G401 (cell line): ENCODE results near the gene FTCD. TPM values are rescaled to one million over a fixed set of nuclear protein-coding genes. Genes with fewer than 3 reads are reported as not detected.

ENCODE experiments used
- DNase-seq: peaks from one replicate; pipeline ENCODE4 v3.0.0-alpha.2; 2015; ENCODE audit warnings: low spot score
- in situ Hi-C: cut with HindIII; loops from 2 replicates; pipeline ENCODE4 v1.10.0; 2016; ENCODE audit warnings: low sequenced_read_pairs, mixed read lengths
- total RNA-seq: library from RNA; depleted of rRNA; stranded (reverse); fragments of >200 nt; shearing (Covaris generic); gene quantifications from 2 replicates; pipeline ENCODE4 v1.2.3, GENCODE V29; 2014

Gene FTCD
- total RNA-seq, 1 experiment from 2014 or later = 1.1 TPM

- no peak for DNase-seq
- in situ Hi-C loops = no loop called here
These were observed 55.4 kb downstream of the FTCD start for GRCh38 chr21:46100020-46100419.

GRCh38 chr21:46099476-46099875 is 55.9 kb downstream of the FTCD start:
- in situ Hi-C loops = no loop called here
- DNase-seq = no peak

- no peak for DNase-seq
- in situ Hi-C loops = no loop called here
These were observed 56.9 kb downstream of the FTCD start for GRCh38 chr21:46098303-46099141.

GRCh38 chr21:46097336-46098293 is 57.8 kb downstream of the FTCD start, which contains the start of gene COL6A2:
TSS of gene COL6A2 (plus strand) at chr21:46098112.
- in situ Hi-C loops = no loop called here
- no peak for DNase-seq

GRCh38 chr21:46096596-46097335 is 58.6 kb downstream of the FTCD start:
- in situ Hi-C loops = no loop called here
- no peak for DNase-seq

GRCh38 chr21:46095814-46096595 is 59.4 kb downstream of the FTCD start:
- DNase-seq = no peak
- in situ Hi-C loops = no loop called here

GRCh38 chr21:46095083-46095719 is 60.2 kb downstream of the FTCD start:
- no peak for DNase-seq
- in situ Hi-C loops = no loop called here

GRCh38 chr21:46094401-46095082 is 60.8 kb downstream of the FTCD start:
- in situ Hi-C loops = no loop called here

GRCh38 chr21:46093668-46094400 is 61.5 kb downstream of the FTCD start:
- in situ Hi-C loops = no loop called here
- DNase-seq = no peak

More at GRCh38 chr21:46094401-46095082, 60.8 kb downstream of the FTCD start:
- DNase-seq = no peak

GRCh38 chr21:46092811-46093667 is 62.3 kb downstream of the FTCD start:
- no peak for DNase-seq
- in situ Hi-C loops = no loop called here

- in situ Hi-C loops = no loop called here
These were observed 63.2 kb downstream of the FTCD start for GRCh38 chr21:46092026-46092764.

GRCh38 chr21:46091631-46092025 is 63.8 kb downstream of the FTCD start:
- in situ Hi-C loops = no loop called here
- no peak for DNase-seq

More at GRCh38 chr21:46092026-46092764, 63.2 kb downstream of the FTCD start:
- no peak for DNase-seq

- in situ Hi-C loops = no loop called here
- no peak for DNase-seq
These were observed 64.3 kb downstream of the FTCD start for GRCh38 chr21:46091118-46091517.

- no peak for DNase-seq
- in situ Hi-C loops = no loop called here
These were observed 66.1 kb downstream of the FTCD start for GRCh38 chr21:46089285-46089684.

GRCh38 chr21:46088189-46088588 is 67.2 kb downstream of the FTCD start:
- DNase-seq = no peak
- in situ Hi-C loops = no loop called here
